Fibroblast of skin of scalp (primary cell): ENCODE data around the gene PTPRD.

Source experiments
- DNase-seq: peaks from one replicate; pipeline ENCODE4 v3.0.0-alpha.2; 2013

Gene PTPRD

DNA sequence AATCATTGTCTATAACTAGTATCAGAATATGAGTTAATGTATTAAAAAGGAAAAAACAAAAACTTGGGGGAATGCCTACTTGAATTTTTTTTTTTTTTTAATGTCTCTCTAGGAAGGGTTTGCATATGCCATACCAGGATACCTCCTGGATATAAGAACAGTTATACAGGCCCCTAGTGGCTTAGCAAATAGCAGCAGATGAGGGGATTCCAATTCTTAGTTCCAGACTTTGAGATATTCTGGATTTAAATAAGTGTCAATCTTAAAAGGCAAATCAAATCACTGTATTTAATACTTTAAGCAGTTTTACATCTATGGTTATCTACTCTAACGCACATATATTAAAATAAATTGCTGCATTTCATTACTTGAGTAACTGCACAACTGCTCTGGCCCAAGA is 1757.8 kb downstream of the PTPRD start:
- peak; percentile 58 for DNase-seq

DNA sequence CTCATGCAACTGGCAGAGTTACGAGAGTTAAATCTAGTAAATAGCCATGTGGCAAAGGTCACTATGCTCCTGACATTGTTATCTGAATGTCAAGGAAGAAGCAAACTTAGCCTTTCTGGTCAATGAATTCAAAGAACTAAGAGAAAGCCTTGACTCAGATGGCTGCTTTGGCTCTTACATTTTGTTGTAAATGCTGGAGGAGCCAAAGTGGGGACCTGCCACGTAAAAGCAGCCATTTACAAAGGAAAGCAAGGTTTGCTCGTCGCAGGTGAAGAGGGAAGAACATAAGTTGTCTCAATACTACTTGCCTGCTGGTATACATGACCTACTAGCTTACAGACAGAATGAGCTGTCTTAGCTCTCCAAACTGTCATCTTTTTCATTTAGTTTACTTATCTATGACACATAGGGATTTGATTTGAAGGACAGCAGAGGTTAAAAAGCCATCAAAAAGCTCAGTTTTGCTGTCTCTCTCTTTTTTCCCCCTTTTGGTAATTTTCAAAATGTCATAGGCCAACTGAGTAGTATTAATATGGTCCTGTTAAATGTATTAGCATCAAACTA is 1760.4 kb downstream of the PTPRD start:
- no peak for DNase-seq

DNA sequence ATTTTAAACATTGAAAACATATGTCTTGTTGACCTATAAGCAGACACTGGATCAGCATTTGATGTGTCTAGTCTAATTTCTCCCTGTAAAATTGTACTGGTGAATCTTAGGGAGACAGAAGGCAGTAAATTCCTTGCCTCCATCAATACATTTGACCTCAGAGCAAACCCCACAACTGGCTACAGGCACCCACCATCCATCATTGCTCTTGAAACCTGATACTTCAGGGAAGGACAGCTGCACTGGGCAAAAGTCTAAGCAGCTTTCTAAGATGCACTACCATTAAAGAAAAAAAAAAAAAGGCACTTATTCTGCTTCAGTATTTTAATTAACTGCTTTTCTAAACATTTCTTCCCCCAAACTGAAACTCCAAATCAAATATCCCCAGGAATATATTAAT is 1761.9 kb downstream of the PTPRD start:
- no peak for DNase-seq

GRCh38 chr9:8845808-8846207 is 1767.0 kb downstream of the PTPRD start:
- no peak for DNase-seq

- DNase-seq, result no peak
These were observed 1767.4 kb downstream of the PTPRD start for GRCh38 chr9:8845376-8845775.

DNA sequence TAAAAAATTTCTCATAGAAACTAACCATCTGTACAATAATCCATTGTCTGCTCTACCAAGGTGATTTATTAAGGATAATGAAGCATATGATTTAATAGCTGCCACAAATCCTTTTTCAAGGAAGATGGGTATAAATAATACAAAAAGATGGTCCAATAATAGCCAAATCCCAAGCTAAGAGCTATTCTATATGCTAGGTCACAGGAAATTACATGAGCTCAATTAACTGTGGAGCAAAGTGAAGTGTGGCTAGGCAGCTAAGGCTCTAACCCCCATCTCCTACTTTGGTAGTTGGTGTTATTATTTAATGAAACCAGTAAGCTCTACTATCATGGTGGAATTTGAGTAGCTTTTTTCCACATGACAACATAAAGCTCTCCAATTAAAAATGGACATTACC is 1768.3 kb downstream of the PTPRD start:
- no peak for DNase-seq

GRCh38 chr9:8842402-8843193 is 1770.2 kb downstream of the PTPRD start:
- no peak for DNase-seq

GRCh38 chr9:8838136-8838535 is 1774.7 kb downstream of the PTPRD start:
- peak; percentile 68 for DNase-seq

DNA sequence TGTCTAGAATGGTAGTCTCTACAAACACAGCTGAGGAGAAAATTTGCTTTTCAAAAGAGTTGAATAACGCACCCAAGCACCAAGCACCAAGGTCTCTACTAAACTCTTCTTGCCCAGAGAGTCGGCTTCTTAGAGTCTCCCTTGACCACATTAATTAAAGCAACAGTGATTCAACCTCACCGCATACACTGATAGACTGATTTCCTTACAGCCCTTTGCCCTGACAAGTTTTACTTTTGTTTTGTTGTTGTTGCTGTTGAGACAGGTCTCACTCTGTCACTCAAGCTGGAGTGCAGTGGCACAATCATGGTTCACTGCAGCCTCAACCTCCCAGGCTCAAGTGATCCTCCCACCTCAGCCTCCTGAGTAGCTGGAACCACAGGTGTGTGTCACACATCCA is 1777.5 kb downstream of the PTPRD start:
- DNase-seq, result no peak

- peak; percentile 27 for DNase-seq
These were observed 1779.8 kb downstream of the PTPRD start for GRCh38 chr9:8832955-8833354.

- no peak for DNase-seq
These were observed 1780.4 kb downstream of the PTPRD start for GRCh38 chr9:8832386-8832785.

DNA sequence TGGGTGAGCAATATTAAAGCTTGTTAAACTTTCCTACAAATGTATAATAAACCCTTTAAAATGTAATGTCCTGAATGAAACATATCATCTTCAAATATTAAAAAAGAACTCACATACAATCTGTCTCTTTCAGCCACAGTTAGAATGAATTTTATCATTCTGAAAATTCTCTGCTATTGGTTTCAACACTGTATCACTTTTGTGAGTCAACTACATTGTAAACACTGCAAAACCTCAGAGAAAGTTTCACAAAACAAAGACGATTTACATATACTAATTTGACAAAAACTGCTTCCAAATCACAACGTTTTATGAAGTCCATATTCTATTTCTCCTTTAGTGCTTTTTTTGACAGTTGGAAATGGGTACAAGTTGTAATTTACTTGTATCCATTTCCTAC is 1781.2 kb downstream of the PTPRD start:
- no peak for DNase-seq

DNA sequence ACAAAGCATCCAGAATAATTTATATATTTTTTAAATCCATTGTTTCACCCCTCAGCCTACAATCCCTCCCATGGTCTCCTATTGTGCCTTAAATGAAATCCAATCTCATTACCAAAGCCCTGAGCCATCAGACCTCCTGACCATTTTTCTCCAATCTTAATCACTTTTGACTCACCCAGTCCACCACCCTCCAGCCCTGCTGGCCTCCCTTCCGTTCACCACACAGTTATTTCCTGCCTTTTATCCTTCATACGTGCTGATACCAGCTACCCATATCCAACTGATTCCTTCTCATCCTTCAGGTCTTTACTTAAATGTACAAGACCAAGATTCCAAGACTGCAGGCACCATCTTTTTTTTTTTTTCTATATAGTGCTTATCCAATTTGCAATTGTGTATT is 1786.5 kb downstream of the PTPRD start:
- DNase-seq, result peak; percentile 19

GRCh38 chr9:8825585-8826147 is 1787.1 kb downstream of the PTPRD start:
- DNase-seq, result no peak

- DNase-seq, result no peak
These were observed 1789.5 kb downstream of the PTPRD start for GRCh38 chr9:8823131-8823895.

DNA sequence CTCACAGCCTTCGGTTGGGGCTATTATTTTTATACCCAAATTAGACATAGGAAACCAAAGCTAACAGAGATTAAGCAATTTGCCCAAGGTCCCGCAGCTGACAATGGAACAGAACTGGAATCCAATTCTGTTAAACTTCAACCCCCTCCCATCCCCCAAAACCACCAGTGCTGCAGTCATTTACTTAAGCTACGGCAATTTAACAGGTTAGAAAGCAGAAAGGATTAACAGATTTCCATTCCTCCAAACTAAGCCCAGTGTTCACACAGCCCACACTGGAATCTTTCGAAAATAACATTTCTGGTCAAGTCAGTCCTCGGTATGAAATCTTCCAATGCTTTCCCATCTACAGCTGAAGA is 1790.2 kb downstream of the PTPRD start:
- DNase-seq, result no peak

- peak; percentile 38 for DNase-seq
These were observed 1790.7 kb downstream of the PTPRD start for GRCh38 chr9:8821910-8822666.

DNA sequence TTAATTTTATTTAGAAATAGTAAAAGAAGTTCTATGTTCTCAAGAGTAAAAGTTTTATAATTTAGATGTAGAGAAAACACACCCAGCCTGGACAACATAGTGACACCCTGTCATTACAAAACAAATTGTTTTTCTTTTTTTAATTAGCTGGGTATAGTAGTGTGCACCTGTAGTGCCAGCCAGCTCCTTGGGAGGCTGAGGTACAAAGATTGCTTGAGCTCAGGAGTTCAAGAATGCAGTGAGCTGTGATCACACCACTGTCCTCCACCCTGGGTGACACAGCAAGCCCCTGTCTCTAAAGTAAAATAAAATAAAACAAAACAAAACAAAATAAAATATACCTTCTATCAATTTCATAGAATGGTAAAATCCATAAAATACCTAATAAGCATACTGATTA is 1795.5 kb downstream of the PTPRD start:
- no peak for DNase-seq

- no peak for DNase-seq
These were observed 1796.4 kb downstream of the PTPRD start for GRCh38 chr9:8816361-8816760.

DNA sequence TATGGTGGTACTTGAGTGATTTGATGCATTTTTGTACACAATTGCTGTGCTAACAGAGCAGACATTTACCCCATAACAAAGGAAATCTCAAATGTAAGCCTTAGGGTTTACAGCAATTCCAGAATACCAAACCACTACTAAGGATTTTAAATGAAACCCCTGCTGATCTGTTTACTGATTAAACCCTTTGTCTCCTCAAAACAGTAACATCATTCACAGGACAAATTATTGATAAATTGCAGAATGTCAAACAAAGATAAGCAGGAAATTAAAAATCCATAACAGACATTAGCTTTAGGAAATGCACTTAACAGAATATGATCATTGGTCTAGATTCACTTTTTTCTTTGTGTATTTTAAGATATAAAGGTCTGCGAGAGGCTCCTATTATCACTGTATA is 1796.9 kb downstream of the PTPRD start:
- no peak for DNase-seq

DNA sequence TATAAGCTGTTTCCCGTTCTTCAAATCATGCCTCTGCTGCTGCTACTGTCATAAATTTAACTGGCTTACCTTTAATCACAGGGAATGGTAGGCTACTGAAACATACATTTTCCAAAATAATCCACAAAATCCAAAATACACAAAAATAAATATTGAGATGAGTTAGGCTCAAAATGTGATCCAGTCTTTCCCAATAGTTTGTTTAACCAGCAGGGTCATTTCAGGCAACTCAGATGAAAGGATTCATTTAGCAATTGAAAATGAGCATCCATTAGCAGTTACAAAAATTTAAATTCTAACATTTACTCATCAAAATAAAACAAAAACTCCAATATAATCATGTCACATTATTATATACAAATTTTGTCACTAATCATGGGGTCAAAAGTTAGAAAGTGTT is 1797.6 kb downstream of the PTPRD start:
- no peak for DNase-seq

- DNase-seq, result no peak
These were observed 1799.9 kb downstream of the PTPRD start for GRCh38 chr9:8812888-8813287.

DNA sequence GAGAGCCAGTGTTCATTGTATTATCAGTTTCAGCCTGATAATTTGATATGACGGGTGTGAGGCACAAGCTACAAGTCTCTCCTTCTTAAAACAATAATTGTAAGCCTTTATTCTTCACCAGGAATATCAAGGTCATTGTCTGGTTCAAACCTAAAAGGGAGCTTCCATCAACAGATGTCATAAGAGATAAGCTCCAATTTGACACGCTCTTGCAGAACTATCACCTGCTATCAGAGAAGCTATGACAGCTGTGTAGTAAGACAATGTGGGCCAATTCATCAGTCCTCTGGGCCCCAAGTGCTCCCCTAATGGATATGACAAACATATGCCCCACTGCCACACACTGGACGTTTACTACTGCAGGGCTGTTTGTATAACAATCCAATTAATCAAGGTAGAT is 1803.1 kb downstream of the PTPRD start:
- no peak for DNase-seq
